ENCODE data around the gene PDZRN3.

PDZRN3 gene

GRCh38 chr3:73624821-73625665, at the start of gene PDZRN3:
PDZRN3 (minus strand) TSS chr3:73624941.
- DNase-seq (ENCODE audit: low read depth in 2 of 2, low spot score in 1 of 2), result no peak

GRCh38 chr3:73674280-73674679, 49.5 kb upstream of the PDZRN3 start:
- DNase-seq (ENCODE audit: low read depth in 2 of 2, low spot score in 1 of 2), result no peak

- no peak for DNase-seq (ENCODE audit: low read depth in 2 of 2, low spot score in 1 of 2)
Observed at GRCh38 chr3:73669260-73669659, 44.5 kb upstream of the PDZRN3 start.

- no peak for DNase-seq (ENCODE audit: low read depth in 2 of 2, low spot score in 1 of 2)
Observed at GRCh38 chr3:73668391-73668790, 43.6 kb upstream of the PDZRN3 start.

- no peak for DNase-seq (ENCODE audit: low read depth in 2 of 2, low spot score in 1 of 2)
Observed at GRCh38 chr3:73667889-73668288, 43.1 kb upstream of the PDZRN3 start.

- DNase-seq (ENCODE audit: low read depth in 2 of 2, low spot score in 1 of 2), result no peak
Observed at GRCh38 chr3:73665286-73665685, 40.5 kb upstream of the PDZRN3 start.

- DNase-seq (ENCODE audit: low read depth in 2 of 2, low spot score in 1 of 2), result no peak
Observed at GRCh38 chr3:73664389-73664788, 39.6 kb upstream of the PDZRN3 start.

- no peak for DNase-seq (ENCODE audit: low read depth in 2 of 2, low spot score in 1 of 2)
Observed at GRCh38 chr3:73663495-73663894, 38.8 kb upstream of the PDZRN3 start.

- no peak for DNase-seq (ENCODE audit: low read depth in 2 of 2, low spot score in 1 of 2)
Observed at GRCh38 chr3:73661265-73661664, 36.5 kb upstream of the PDZRN3 start.

GRCh38 chr3:73658227-73658626, 33.5 kb upstream of the PDZRN3 start:
- no peak for DNase-seq (ENCODE audit: low read depth in 2 of 2, low spot score in 1 of 2)

- no peak for DNase-seq (ENCODE audit: low read depth in 2 of 2, low spot score in 1 of 2)
Observed at GRCh38 chr3:73657186-73657585, 32.4 kb upstream of the PDZRN3 start.

GRCh38 chr3:73656241-73656890, 31.6 kb upstream of the PDZRN3 start:
- DNase-seq (ENCODE audit: low read depth in 2 of 2, low spot score in 1 of 2), result no peak

GRCh38 chr3:73655197-73655596, 30.5 kb upstream of the PDZRN3 start:
- DNase-seq (ENCODE audit: low read depth in 2 of 2, low spot score in 1 of 2), result no peak

- no peak for DNase-seq (ENCODE audit: low read depth in 2 of 2, low spot score in 1 of 2)
Observed at GRCh38 chr3:73653877-73654276, 29.1 kb upstream of the PDZRN3 start.

GRCh38 chr3:73653351-73653750, 28.6 kb upstream of the PDZRN3 start:
- DNase-seq (ENCODE audit: low read depth in 2 of 2, low spot score in 1 of 2), result no peak

GRCh38 chr3:73652896-73653295, 28.2 kb upstream of the PDZRN3 start:
- no peak for DNase-seq (ENCODE audit: low read depth in 2 of 2, low spot score in 1 of 2)

- no peak for DNase-seq (ENCODE audit: low read depth in 2 of 2, low spot score in 1 of 2)
Observed at GRCh38 chr3:73637042-73637441, 12.3 kb upstream of the PDZRN3 start.

GRCh38 chr3:73635254-73635653, 10.5 kb upstream of the PDZRN3 start:
- no peak for DNase-seq (ENCODE audit: low read depth in 2 of 2, low spot score in 1 of 2)

- DNase-seq (ENCODE audit: low read depth in 2 of 2, low spot score in 1 of 2), result no peak
Observed at GRCh38 chr3:73633916-73634344, 9.2 kb upstream of the PDZRN3 start.

GRCh38 chr3:73633453-73633852, 8.7 kb upstream of the PDZRN3 start:
- no peak for DNase-seq (ENCODE audit: low read depth in 2 of 2, low spot score in 1 of 2)

- no peak for DNase-seq (ENCODE audit: low read depth in 2 of 2, low spot score in 1 of 2)
Observed at GRCh38 chr3:73626106-73626505, 1.4 kb upstream of the PDZRN3 start.

- no peak for DNase-seq (ENCODE audit: low read depth in 2 of 2, low spot score in 1 of 2)
Observed at GRCh38 chr3:73624017-73624820, 522 bp downstream of the PDZRN3 start.

Data from stimulated activated CD8-positive, alpha-beta memory T cell treated with anti-CD3 and anti-CD28 coated beads, Interleukin-4, amount 100 ng/mL, for 4 hours (primary cell).